Body of pancreas (tissue), 4 donors: ENCODE data around the gene LAPTM5.

Experiments
- POLR2A ChIP-seq, 3 donors: fragments of 450-650 bp; IDR thresholded peaks; one replicate each; pipeline ENCODE4 v1.6.1; 2016; ENCODE audit warnings: antibody characterized with exemption in 3 of 3, mild to moderate bottlenecking in 2 of 3
- TF ChIP-seq, protein P1 (sequence below), 7 experiments: fragments of 450-650 bp in 4 of 7; fragments of 200-600 bp in 3 of 7; sonication (generic) in 3 of 7; IDR thresholded peaks; one replicate each; pipeline ENCODE4 v1.5.1; 2016 to 2019; ENCODE audit warnings: antibody characterized with exemption in 7 of 7

DNA sequence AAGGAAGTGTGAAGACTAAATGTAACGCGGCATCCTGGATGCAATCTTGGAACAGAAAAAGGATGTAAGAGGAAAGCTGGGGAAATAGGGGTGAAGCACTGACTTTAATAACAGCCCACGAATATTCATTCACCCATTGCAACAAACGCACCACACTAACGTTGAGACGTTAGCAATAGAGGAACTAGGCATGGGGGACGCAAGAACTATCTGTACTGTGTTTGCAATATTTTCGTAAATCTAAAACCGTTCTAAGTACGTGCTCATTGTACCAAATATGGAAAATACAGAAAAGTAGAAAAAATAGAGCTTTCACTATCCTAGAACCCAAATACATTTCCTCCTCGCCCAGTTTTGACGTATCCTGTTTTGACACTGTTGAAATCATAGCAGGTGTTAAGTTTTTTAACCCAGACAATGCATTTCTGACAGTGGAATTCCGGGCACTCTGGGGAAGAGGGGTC is 3.9 kb downstream of the LAPTM5 start:
- peak in 1 of 3 donors; percentile 36 for TF ChIP-seq POLR2A (IDR thresholded peaks at IDR 0.05)
- TF ChIP-seq, protein P1, sequence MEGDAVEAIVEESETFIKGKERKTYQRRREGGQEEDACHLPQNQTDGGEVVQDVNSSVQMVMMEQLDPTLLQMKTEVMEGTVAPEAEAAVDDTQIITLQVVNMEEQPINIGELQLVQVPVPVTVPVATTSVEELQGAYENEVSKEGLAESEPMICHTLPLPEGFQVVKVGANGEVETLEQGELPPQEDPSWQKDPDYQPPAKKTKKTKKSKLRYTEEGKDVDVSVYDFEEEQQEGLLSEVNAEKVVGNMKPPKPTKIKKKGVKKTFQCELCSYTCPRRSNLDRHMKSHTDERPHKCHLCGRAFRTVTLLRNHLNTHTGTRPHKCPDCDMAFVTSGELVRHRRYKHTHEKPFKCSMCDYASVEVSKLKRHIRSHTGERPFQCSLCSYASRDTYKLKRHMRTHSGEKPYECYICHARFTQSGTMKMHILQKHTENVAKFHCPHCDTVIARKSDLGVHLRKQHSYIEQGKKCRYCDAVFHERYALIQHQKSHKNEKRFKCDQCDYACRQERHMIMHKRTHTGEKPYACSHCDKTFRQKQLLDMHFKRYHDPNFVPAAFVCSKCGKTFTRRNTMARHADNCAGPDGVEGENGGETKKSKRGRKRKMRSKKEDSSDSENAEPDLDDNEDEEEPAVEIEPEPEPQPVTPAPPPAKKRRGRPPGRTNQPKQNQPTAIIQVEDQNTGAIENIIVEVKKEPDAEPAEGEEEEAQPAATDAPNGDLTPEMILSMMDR (IDR thresholded peaks at IDR 0.05) = no peak
